A549 treated with CpdA at 1 μM for 4 hours (cell line): ENCODE measurements around the gene ABHD2. TPM values are rescaled to one million over a fixed set of nuclear protein-coding genes. Genes with fewer than 3 reads are reported as not detected.

Experiments
- total RNA-seq: library from RNA; stranded (reverse); fragments of 200-300 nt; extraction: Qiagen RNA extraction; gene quantifications from 5 replicates; pipeline ENCODE4 v1.2.3, GENCODE V29; 2022; ENCODE audit warnings: low read depth

ABHD2 gene
- total RNA-seq = 61.1 to 83.7 TPM (median 80.7 TPM) in 5 replicates

GRCh38 chr15:89087830-89088604 lies at the start of gene ABHD2:
Gene ABHD2, plus strand, starts transcription at chr15:89088456. Its CDS starts 27,872 bp downstream, at chr15:89116328.

GRCh38 chr15:89221543-89221942 lies 133.3 kb downstream of the ABHD2 start, which contains the start of gene RLBP1:
Gene RLBP1, minus strand, starts transcription at chr15:89221579. Its CDS starts 2,604 bp downstream, at chr15:89218975.

GRCh38 chr15:89243691-89244573 lies 155.7 kb downstream of the ABHD2 start, which contains the start of gene FANCI:
Gene FANCI, plus strand, starts transcription at chr15:89243979. Its CDS starts 3,669 bp downstream, at chr15:89247648.

Other genes with a start within 250 kb of the ABHD2 start
- gene HAPLN3, start 192.9 kb upstream of the ABHD2 start, total RNA-seq = 29.7 to 42.4 TPM (median 36.8 TPM) in 5 replicates
- 306 to 389 TPM (median 324 TPM) in 5 replicates for gene MFGE8, start 175.1 kb upstream of the ABHD2 start, total RNA-seq
- not detected in 5 replicates for gene RLBP1, start 133.1 kb downstream of the ABHD2 start, total RNA-seq
- 46.5 to 65.8 TPM (median 60.1 TPM) in 5 replicates for gene FANCI, start 155.5 kb downstream of the ABHD2 start, total RNA-seq
- 42.7 to 57.4 TPM (median 46.7 TPM) in 5 replicates for gene POLG, start 246.4 kb downstream of the ABHD2 start, total RNA-seq